GM12891 (cell line): Measurements from ENCODE around the gene CABP2.

Experiments used
- POLR2A ChIP-seq: IDR thresholded peaks from 2 replicates; pipeline ENCODE4 v1.6.1; 2011; ENCODE audit warnings: low read depth, low read length, control low read depth
- POLR2AphosphoS5 ChIP-seq: IDR thresholded peaks from 2 replicates; pipeline ENCODE4 v1.6.1; 2011; ENCODE audit warnings: low read depth, low read length, control low read depth
- POU2F2 ChIP-seq: IDR thresholded peaks from 2 replicates; pipeline ENCODE4 v1.6.1; 2011; ENCODE audit warnings: low read depth, mild to moderate bottlenecking, control low read depth, low read length, moderate library complexity
- SPI1 ChIP-seq: IDR thresholded peaks from 2 replicates; pipeline ENCODE4 v1.6.1; 2011; ENCODE audit warnings: low read depth, low read length, control low read depth
- TAF1 ChIP-seq: IDR thresholded peaks from 2 replicates; pipeline ENCODE4 v1.6.1; 2011; ENCODE audit warnings: low read depth, low read length, control low read depth

- TF ChIP-seq POLR2A (no peak), POLR2AphosphoS5 (no peak), TAF1 (no peak), SPI1 (no peak), POU2F2 (no peak)
Measured at GRCh38 chr11:67489885-67490726, 33.1 kb downstream of the CABP2 start.
